Testis (tissue), 3 donors: Measurements from ENCODE around the gene CATSPERE. TPM values are rescaled to one million over a fixed set of nuclear protein-coding genes. Genes with fewer than 3 reads are reported as not detected.
"Not testable (repeated sequence)": the region's sequence is repeated elsewhere in the genome, so short reads cannot be mapped to it uniquely, and the experiment has no call there.

Source experiments
- DNase-seq: peaks from one replicate; pipeline ENCODE4 v3.0.0-alpha.2; 2019
- H3K27ac ChIP-seq, 2 donors: fragments of 200-600 bp; sonication (generic); one replicate each; pipeline ENCODE4 v1.5.1; 2019
- H3K27me3 ChIP-seq: fragments of 200-600 bp; sonication (generic); one replicate; pipeline ENCODE4 v1.5.1; 2019
- H3K36me3 ChIP-seq: fragments of 200-600 bp; sonication (generic); one replicate; pipeline ENCODE4 v1.5.1; 2017; ENCODE audit warnings: low read depth; ENCODE audit errors: missing control alignments
- H3K4me1 ChIP-seq: fragments of 200-600 bp; sonication (generic); one replicate; pipeline ENCODE4 v1.5.1; 2019
- H3K4me3 ChIP-seq, 2 donors: fragments of 200-600 bp; sonication (generic); one replicate each; pipeline ENCODE4 v1.5.1; 2017 to 2019
- H3K9me3 ChIP-seq: fragments of 200-600 bp; sonication (generic); one replicate; pipeline ENCODE4 v1.5.1; 2017
- POLR2A ChIP-seq: fragments of 450-650 bp; IDR thresholded peaks from one replicate; pipeline ENCODE4 v1.6.1; 2017; ENCODE audit warnings: antibody characterized with exemption, mild to moderate bottlenecking, moderate library complexity
- WGBS, 2 donors: methylation state at CpG; one replicate each; pipeline ENCODE4 v1.1.5; 2018; 5-methylcytosine and 5-hydroxymethylcytosine counted together
- intact Hi-C: fragments of 100-400 bp; cut with DNase I; formaldehyde crosslinking; loops from one replicate; pipeline ENCODE4 v1.15.1; 2023; ENCODE audit warnings: low total_unique reads
- polyA plus RNA-seq: library from polyadenylated mRNA; stranded (reverse); fragments of 350-450 nt; fragmentation: Illumina TruSeq; extraction: RNeasy Lipid Tissue Mini Kit (QIAGEN cat#74804); gene quantifications from one replicate; pipeline ENCODE4 v1.2.3, GENCODE V29; 2014; ENCODE audit warnings: low read depth, low replicate concordance; ENCODE audit not compliant: insufficient read depth
- total RNA-seq, 2 donors: library from RNA; depleted of rRNA; stranded (reverse); fragments of >200 nt; gene quantifications; one replicate each; pipeline ENCODE4 v1.2.3, GENCODE V29; 2016
- TF ChIP-seq, protein P1 (sequence below), 3 experiments: fragments of 450-650 bp in 2 of 3; fragments of 200-600 bp in 1 of 3; sonication (generic) in 1 of 3; IDR thresholded peaks; one replicate each; pipeline ENCODE4 v1.5.1; 2016 to 2019; ENCODE audit warnings: antibody characterized with exemption in 3 of 3, mild to moderate bottlenecking in 2 of 3, moderate library complexity in 1 of 3

CATSPERE gene
- total and polyA plus RNA-seq, 3 donors from 2014 or later: 10.4 to 46.0 (median 15.7) TPM

DNA sequence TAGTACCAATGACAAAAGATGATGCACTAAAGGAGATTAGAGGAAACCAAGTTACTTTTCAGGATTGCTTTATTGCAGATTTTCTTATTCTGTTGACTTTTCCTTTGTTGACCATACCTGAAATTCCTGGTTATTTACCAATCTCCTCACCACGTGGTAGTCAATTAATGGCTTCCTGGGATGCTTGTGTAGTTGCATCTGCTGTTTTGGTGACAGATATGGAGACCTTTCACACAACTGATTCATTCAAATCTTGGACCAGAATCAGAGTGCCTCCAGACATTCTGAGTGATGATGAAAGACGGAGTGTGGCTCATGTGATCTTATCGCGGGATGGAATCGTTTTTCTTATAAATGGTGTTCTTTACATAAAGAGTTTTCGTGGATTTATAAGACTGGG, 91.3 kb downstream of the CATSPERE start:
- H3K36me3 ChIP-seq: no peaks in the 10 kb centered on the region
- intact Hi-C loops: no loop called here
- no peak overlapping the region for H3K4me3 ChIP-seq
- no peaks in the 10 kb centered on the region for H3K27me3 ChIP-seq
- TF ChIP-seq, protein P1, sequence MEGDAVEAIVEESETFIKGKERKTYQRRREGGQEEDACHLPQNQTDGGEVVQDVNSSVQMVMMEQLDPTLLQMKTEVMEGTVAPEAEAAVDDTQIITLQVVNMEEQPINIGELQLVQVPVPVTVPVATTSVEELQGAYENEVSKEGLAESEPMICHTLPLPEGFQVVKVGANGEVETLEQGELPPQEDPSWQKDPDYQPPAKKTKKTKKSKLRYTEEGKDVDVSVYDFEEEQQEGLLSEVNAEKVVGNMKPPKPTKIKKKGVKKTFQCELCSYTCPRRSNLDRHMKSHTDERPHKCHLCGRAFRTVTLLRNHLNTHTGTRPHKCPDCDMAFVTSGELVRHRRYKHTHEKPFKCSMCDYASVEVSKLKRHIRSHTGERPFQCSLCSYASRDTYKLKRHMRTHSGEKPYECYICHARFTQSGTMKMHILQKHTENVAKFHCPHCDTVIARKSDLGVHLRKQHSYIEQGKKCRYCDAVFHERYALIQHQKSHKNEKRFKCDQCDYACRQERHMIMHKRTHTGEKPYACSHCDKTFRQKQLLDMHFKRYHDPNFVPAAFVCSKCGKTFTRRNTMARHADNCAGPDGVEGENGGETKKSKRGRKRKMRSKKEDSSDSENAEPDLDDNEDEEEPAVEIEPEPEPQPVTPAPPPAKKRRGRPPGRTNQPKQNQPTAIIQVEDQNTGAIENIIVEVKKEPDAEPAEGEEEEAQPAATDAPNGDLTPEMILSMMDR (IDR thresholded peaks at IDR 0.05): no peak
- TF ChIP-seq POLR2A: no peak
- H3K27ac ChIP-seq: no peak overlapping the region
- 70 to 76% methylated on average over 6 of the region's 6 CpGs for WGBS, 2 donors
- DNase-seq: no peak
- no peaks in the 10 kb centered on the region for H3K4me1 ChIP-seq
- no peaks in the 10 kb centered on the region for H3K9me3 ChIP-seq

DNA sequence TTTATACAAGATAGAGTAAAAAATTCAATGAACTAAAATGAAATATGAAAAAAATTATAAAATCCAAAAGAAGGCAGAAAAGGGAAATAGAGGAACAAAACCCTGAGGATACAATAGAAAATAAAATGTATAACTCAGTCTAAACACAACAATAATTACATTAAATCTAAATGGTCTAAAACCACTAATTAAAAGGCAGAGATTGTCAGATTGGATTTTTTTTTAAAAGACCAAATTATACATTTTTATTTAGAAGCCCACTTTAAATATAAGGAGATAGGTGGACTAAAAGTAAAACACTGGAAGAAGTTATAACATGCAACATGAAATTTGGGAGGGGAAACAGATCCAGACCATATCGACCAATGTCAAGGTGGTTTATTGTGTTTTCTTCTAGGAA, 95.2 kb downstream of the CATSPERE start:
- Histone ChIP-seq H3K9me3 (no peaks in the 10 kb centered on the region), H3K27me3 (no peaks in the 10 kb centered on the region), H3K4me1 (no peaks in the 10 kb centered on the region), H3K4me3 (no peak overlapping the region), H3K36me3 (no peaks in the 10 kb centered on the region), H3K27ac (no peak overlapping the region)
- intact Hi-C loops: no loop called here
- TF ChIP-seq, protein P1 (IDR thresholded peaks at IDR 0.05): no peak
- 82 to 94% methylated on average over 1 of the region's 1 CpG for WGBS, 2 donors
- DNase-seq: no peak

DNA sequence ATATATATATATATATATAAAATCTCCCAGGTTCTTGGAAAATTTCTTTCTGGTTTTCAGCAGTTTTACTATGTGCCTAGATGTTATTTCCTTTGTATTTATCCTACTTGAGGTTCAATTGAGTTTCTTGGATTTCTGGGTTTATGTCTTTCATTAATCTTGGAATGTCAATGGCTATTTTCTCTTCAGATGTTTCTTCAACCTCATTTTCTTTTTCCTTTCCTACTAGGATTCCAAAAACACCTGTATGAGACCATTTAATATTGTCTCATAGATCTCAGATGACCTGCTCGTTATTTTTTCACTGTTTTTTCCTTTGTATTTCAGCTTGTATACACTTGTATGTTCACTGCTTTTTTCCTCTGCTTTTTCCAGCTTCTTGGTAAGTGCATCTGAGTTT, 96.5 kb downstream of the CATSPERE start:
- no peak for DNase-seq
- Histone ChIP-seq H3K4me3 (no peak overlapping the region), H3K27ac (no peak overlapping the region), H3K36me3 (no peaks in the 10 kb centered on the region), H3K4me1 (no peaks in the 10 kb centered on the region), H3K27me3 (no peaks in the 10 kb centered on the region), H3K9me3 (no peaks in the 10 kb centered on the region)
- intact Hi-C loops: no loop called here
- TF ChIP-seq, protein P1 (IDR thresholded peaks at IDR 0.05): no peak
- no peak for TF ChIP-seq POLR2A
- WGBS, 2 donors: 55 to 88% methylated on average over 1 of the region's 1 CpG

DNA sequence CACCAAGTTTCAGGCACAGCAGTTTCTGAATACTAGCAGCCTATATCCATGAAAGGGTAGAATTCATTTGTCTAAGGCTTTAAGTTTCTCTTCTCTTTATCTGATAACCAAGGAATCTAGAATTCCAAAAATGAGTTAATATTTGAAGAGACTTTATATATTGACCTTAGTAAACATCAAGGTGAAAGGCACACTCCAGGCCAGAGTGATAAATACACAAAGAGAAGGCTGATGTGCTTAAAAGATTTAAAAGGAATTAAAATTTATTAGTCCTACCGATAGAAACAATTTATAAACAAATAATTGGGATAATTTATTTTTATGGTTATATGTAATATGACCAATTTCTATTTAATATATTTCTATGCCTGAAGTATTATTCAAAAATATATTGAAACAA, 98.5 kb downstream of the CATSPERE start:
- no peak for TF ChIP-seq POLR2A
- TF ChIP-seq, protein P1 (IDR thresholded peaks at IDR 0.05): no peak
- no peaks in the 10 kb centered on the region for H3K9me3 ChIP-seq
- no peak for DNase-seq
- no peak overlapping the region for H3K27ac ChIP-seq
- H3K27me3 ChIP-seq: no peaks in the 10 kb centered on the region
- no peaks in the 10 kb centered on the region for H3K4me1 ChIP-seq
- 86 to 95% methylated on average over 1 of the region's 1 CpG for WGBS, 2 donors
- H3K36me3 ChIP-seq: no peaks in the 10 kb centered on the region
- intact Hi-C loops: no loop called here
- H3K4me3 ChIP-seq: no peak overlapping the region

DNA sequence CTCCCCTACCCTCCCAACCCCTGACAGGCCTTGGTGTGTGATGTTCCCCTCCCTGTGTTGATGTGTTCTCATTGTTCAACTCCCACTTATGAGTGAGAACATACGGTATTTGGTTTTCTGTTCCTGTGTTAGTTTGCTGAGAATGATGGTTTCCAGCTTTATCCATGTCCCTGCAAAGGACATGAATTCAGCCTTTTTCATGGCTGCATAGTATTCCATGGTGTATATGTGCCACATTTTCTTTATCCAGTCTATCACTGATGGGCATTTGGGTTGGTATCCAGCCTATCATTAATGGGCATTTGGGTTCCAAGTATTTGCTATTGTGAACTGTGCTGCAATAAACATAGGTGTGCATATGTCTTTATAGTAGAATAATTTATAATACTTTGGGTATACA, 101.8 kb downstream of the CATSPERE start:
- H3K9me3 ChIP-seq, H3K4me1 ChIP-seq, H3K27ac ChIP-seq, H3K27me3 ChIP-seq, H3K4me3 ChIP-seq, H3K36me3 ChIP-seq, intact Hi-C loops, DNase-seq: not testable (repeated sequence)
- WGBS, 2 donors: 93 to 100% methylated on average over 1 of the region's 1 CpG
